Measurements from ENCODE around the gene RNU5D-1.

The RNU5D-1 gene

DNA sequence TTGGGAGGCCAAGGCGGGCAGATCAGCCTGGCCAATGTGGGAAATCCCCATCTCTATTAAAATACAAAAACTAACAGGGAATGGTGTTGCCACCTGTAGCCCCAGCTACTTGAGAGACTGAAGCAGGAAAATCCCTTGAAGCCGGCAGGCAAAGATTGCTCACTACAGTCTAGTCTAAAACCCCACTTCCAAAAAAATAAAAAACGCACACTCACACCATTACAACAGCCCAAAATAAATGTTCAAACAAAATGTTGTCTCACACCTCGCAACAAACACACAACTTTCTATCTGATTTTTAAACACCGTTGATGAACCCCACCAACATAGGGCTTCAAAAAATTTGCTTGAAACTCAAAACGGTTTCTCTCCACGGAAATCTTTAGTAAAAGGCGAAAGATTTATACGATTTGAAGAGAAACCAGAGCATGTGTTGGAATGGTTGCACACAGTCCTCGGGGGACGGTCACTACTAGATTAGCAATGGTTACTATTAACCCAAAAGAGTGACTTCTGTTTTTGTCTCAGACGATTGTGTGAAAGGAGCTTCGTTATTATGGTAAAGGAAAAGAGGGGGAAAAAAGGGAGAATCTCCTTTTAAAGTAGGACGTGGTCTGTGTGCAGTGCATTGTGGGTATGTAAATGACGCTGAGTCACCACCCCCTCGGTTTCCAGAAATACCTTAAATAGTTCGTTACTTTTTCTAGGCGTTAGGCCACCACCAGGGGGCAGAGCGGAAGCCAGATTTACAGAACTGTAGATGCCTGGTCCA is at the start of gene RNU5D-1 (continued):
- no peak for TF ChIP-seq ZNF776 (tag by site-specific recombination; IDR thresholded peaks at IDR 0.05; ENCODE audit: borderline replicate concordance)
- TF ChIP-seq, protein P1, sequence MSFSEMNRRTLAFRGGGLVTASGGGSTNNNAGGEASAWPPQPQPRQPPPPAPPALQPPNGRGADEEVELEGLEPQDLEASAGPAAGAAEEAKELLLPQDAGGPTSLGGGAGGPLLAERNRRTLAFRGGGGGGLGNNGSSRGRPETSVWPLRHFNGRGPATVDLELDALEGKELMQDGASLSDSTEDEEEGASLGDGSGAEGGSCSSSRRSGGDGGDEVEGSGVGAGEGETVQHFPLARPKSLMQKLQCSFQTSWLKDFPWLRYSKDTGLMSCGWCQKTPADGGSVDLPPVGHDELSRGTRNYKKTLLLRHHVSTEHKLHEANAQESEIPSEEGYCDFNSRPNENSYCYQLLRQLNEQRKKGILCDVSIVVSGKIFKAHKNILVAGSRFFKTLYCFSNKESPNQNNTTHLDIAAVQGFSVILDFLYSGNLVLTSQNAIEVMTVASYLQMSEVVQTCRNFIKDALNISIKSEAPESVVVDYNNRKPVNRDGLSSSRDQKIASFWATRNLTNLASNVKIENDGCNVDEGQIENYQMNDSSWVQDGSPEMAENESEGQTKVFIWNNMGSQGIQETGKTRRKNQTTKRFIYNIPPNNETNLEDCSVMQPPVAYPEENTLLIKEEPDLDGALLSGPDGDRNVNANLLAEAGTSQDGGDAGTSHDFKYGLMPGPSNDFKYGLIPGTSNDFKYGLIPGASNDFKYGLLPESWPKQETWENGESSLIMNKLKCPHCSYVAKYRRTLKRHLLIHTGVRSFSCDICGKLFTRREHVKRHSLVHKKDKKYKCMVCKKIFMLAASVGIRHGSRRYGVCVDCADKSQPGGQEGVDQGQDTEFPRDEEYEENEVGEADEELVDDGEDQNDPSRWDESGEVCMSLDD (tag by site-specific recombination; IDR thresholded peaks at IDR 0.05) = peak; percentile 60; the same call in 1 of the 2 replicates
- TF ChIP-seq, protein P2, sequence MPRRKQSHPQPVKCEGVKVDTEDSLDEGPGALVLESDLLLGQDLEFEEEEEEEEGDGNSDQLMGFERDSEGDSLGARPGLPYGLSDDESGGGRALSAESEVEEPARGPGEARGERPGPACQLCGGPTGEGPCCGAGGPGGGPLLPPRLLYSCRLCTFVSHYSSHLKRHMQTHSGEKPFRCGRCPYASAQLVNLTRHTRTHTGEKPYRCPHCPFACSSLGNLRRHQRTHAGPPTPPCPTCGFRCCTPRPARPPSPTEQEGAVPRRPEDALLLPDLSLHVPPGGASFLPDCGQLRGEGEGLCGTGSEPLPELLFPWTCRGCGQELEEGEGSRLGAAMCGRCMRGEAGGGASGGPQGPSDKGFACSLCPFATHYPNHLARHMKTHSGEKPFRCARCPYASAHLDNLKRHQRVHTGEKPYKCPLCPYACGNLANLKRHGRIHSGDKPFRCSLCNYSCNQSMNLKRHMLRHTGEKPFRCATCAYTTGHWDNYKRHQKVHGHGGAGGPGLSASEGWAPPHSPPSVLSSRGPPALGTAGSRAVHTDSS (tag by site-specific recombination; IDR thresholded peaks at IDR 0.05) = peak; percentile 28; the same call in 1 of the 2 replicates
- no peak for TF ChIP-seq MYNN (tag by site-specific recombination; IDR thresholded peaks at IDR 0.05; ENCODE audit: borderline replicate concordance)
- TF ChIP-seq, protein P3, sequence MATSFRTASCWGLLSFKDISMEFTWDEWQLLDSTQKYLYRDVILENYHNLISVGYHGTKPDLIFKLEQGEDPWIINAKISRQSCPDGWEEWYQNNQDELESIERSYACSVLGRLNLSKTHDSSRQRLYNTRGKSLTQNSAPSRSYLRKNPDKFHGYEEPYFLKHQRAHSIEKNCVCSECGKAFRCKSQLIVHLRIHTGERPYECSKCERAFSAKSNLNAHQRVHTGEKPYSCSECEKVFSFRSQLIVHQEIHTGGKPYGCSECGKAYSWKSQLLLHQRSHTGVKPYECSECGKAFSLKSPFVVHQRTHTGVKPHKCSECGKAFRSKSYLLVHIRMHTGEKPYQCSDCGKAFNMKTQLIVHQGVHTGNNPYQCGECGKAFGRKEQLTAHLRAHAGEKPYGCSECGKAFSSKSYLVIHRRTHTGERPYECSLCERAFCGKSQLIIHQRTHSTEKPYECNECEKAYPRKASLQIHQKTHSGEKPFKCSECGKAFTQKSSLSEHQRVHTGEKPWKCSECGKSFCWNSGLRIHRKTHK (tag by site-specific recombination; IDR thresholded peaks at IDR 0.05) = no peak
- TF ChIP-seq ZNF558 (tag by site-specific recombination; IDR thresholded peaks at IDR 0.05) = peak; percentile 23; the same call in 1 of the 2 replicates
- TF ChIP-seq ZNF214 (tag by site-specific recombination; IDR thresholded peaks at IDR 0.05; ENCODE audit: borderline replicate concordance) = no peak
- no peak for TF ChIP-seq RBAK (tag by site-specific recombination; IDR thresholded peaks at IDR 0.05)
- TF ChIP-seq ZNF423 (tag by site-specific recombination; IDR thresholded peaks at IDR 0.05) = no peak
- TF ChIP-seq ZNF529 (tag by site-specific recombination; IDR thresholded peaks at IDR 0.05; ENCODE audit: insufficient replicate concordance) = no peak
- no peak for TF ChIP-seq ZNF768 (tag by site-specific recombination; IDR thresholded peaks at IDR 0.05)
- no peak for TF ChIP-seq ZNF155 (tag by site-specific recombination; IDR thresholded peaks at IDR 0.05)
- TF ChIP-seq ZNF394 (tag by site-specific recombination; IDR thresholded peaks at IDR 0.05; ENCODE audit: borderline replicate concordance) = peak; percentile 59; the same call in 1 of the 2 replicates
- TF ChIP-seq ZBTB1 (tag by site-specific recombination; IDR thresholded peaks at IDR 0.05) = no peak
- TF ChIP-seq ZNF292 (tag by site-specific recombination; IDR thresholded peaks at IDR 0.05; ENCODE audit: borderline replicate concordance, low read depth) = no peak
- TF ChIP-seq, protein P4, sequence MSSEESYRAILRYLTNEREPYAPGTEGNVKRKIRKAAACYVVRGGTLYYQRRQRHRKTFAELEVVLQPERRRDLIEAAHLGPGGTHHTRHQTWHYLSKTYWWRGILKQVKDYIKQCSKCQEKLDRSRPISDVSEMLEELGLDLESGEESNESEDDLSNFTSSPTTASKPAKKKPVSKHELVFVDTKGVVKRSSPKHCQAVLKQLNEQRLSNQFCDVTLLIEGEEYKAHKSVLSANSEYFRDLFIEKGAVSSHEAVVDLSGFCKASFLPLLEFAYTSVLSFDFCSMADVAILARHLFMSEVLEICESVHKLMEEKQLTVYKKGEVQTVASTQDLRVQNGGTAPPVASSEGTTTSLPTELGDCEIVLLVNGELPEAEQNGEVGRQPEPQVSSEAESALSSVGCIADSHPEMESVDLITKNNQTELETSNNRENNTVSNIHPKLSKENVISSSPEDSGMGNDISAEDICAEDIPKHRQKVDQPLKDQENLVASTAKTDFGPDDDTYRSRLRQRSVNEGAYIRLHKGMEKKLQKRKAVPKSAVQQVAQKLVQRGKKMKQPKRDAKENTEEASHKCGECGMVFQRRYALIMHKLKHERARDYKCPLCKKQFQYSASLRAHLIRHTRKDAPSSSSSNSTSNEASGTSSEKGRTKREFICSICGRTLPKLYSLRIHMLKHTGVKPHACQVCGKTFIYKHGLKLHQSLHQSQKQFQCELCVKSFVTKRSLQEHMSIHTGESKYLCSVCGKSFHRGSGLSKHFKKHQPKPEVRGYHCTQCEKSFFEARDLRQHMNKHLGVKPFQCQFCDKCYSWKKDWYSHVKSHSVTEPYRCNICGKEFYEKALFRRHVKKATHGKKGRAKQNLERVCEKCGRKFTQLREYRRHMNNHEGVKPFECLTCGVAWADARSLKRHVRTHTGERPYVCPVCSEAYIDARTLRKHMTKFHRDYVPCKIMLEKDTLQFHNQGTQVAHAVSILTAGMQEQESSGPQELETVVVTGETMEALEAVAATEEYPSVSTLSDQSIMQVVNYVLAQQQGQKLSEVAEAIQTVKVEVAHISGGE (tag by site-specific recombination; conservative IDR thresholded peaks at IDR 0.05; ENCODE audit: low read depth) = 0 out of 2 replicates have a peak, but pooled peaks have one; percentile 9
- peak; percentile 90 for TF ChIP-seq ZFP69B (tag by site-specific recombination; IDR thresholded peaks at IDR 0.05)
- TF ChIP-seq, protein P5, sequence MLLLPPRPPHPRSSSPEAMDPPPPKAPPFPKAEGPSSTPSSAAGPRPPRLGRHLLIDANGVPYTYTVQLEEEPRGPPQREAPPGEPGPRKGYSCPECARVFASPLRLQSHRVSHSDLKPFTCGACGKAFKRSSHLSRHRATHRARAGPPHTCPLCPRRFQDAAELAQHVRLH (tag by site-specific recombination; IDR thresholded peaks at IDR 0.05) = peak; percentile 26
- TF ChIP-seq KLF10 (tag by site-specific recombination; IDR thresholded peaks at IDR 0.05) = peak; percentile 88
- TF ChIP-seq GLIS2 (tag by site-specific recombination; IDR thresholded peaks at IDR 0.05) = peak; percentile 69
- no peak for TF ChIP-seq ZNF248 (tag by site-specific recombination; IDR thresholded peaks at IDR 0.05)
- peak; percentile 89 for TF ChIP-seq ZNF335 (tag by site-specific recombination; conservative IDR thresholded peaks at IDR 0.05)
- peak; percentile 43; the same call in 1 of the 2 replicates for TF ChIP-seq ZSCAN30 (tag by site-specific recombination; IDR thresholded peaks at IDR 0.05)
- no peak for TF ChIP-seq ZFHX2 (tag by site-specific recombination; conservative IDR thresholded peaks at IDR 0.05)
- TF ChIP-seq, protein P6, sequence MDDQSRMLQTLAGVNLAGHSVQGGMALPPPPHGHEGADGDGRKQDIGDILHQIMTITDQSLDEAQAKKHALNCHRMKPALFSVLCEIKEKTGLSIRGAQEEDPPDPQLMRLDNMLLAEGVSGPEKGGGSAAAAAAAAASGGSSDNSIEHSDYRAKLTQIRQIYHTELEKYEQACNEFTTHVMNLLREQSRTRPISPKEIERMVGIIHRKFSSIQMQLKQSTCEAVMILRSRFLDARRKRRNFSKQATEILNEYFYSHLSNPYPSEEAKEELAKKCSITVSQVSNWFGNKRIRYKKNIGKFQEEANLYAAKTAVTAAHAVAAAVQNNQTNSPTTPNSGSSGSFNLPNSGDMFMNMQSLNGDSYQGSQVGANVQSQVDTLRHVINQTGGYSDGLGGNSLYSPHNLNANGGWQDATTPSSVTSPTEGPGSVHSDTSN (CRISPR knock-in tag; IDR thresholded peaks at IDR 0.05) = no peak
- TF ChIP-seq ZNF146 (tag by site-specific recombination; IDR thresholded peaks at IDR 0.05) = no peak
- peak; percentile 87 for TF ChIP-seq ZXDB (tag by site-specific recombination; IDR thresholded peaks at IDR 0.05)
- peak; percentile 23; the same call in 1 of the 2 replicates for TF ChIP-seq GLI2 (tag by site-specific recombination; IDR thresholded peaks at IDR 0.05; ENCODE audit: borderline replicate concordance, low read depth)
- TF ChIP-seq ZNF404 (tag by site-specific recombination; IDR thresholded peaks at IDR 0.05) = no peak
